MM.1S (cell line): ENCODE data around the gene DAB2IP.

Experiments
- CTCF ChIP-seq: fragments of 300-600 bp; sonication (generic); IDR thresholded peaks from 2 replicates; pipeline ENCODE4 v1.5.1; 2016; ENCODE audit warnings: antibody characterized with exemption, low read length, mixed read lengths
- EZH2 ChIP-seq: fragments of 300-600 bp; sonication (generic); optimal IDR thresholded peaks from 2 replicates; pipeline ENCODE3; 2017; ENCODE audit warnings: low read depth, mild to moderate bottlenecking, antibody characterized with exemption, low read length, mixed read lengths
- EZH2phosphoT487 ChIP-seq: fragments of 300-600 bp; sonication (generic); IDR thresholded peaks from 2 replicates; pipeline ENCODE4 v1.6.1; 2018; ENCODE audit warnings: antibody characterized with exemption, low read length

GRCh38 chr9:121735065-121735792, 83.8 kb downstream of the DAB2IP start:
- peak; percentile 37 for TF ChIP-seq CTCF
- no peak for TF ChIP-seq EZH2phosphoT487
- no peak for TF ChIP-seq EZH2
